ENCODE results near the gene RNF168.

GRCh38 chr3:196517919-196518318 is 14.4 kb upstream of the RNF168 start:
- TF ChIP-seq, protein P1, sequence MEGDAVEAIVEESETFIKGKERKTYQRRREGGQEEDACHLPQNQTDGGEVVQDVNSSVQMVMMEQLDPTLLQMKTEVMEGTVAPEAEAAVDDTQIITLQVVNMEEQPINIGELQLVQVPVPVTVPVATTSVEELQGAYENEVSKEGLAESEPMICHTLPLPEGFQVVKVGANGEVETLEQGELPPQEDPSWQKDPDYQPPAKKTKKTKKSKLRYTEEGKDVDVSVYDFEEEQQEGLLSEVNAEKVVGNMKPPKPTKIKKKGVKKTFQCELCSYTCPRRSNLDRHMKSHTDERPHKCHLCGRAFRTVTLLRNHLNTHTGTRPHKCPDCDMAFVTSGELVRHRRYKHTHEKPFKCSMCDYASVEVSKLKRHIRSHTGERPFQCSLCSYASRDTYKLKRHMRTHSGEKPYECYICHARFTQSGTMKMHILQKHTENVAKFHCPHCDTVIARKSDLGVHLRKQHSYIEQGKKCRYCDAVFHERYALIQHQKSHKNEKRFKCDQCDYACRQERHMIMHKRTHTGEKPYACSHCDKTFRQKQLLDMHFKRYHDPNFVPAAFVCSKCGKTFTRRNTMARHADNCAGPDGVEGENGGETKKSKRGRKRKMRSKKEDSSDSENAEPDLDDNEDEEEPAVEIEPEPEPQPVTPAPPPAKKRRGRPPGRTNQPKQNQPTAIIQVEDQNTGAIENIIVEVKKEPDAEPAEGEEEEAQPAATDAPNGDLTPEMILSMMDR (IDR thresholded peaks at IDR 0.05): no peak
- TF ChIP-seq EP300 (IDR thresholded peaks at IDR 0.05) (no peak), POLR2AphosphoS5 (IDR thresholded peaks at IDR 0.05) (no peak)
